ENCODE data around the gene BAZ2A. TPM values are rescaled to one million over a fixed set of nuclear protein-coding genes. Genes with fewer than 3 reads are reported as not detected.
"Not testable (repeated sequence)": the region's sequence is repeated elsewhere in the genome, so short reads cannot be mapped to it uniquely, and the experiment has no call there.

BAZ2A gene
- total and polyA plus RNA-seq, 10 donors = 8.8 to 238 (median 158) TPM

DNA sequence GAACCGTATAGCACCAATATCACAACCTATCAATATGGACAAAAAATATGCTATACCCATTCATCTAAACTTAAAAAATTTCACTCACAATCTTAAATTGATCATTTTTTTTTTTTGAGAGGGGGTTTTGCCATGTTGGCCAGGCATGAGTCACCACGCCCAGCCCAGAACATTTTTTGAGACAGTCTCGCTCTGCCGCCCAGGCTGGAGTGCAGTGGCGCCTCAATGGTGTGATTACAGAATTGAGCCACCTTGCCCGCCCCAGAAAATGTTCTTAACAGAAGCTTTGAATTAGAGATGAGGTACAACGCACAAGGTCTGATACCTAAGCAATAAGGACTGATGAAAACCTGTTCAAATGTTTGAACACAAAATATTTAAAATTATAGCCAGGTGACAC is 31.4 kb upstream of the BAZ2A start:
- Histone ChIP-seq H3K9me3 (no peaks in the 10 kb centered on the region), H3K27ac (no peak overlapping the region), H3K4me1 (no peaks in the 10 kb centered on the region), H3K27me3 (replicated peaks in 1 of 7) (no peaks in the 10 kb centered on the region), H3K4me3 (no peak overlapping the region), H3K36me3 (peaks cover 2 to 50% (median 40%) of the 10 kb centered on the region in 6 donors)
- 80 to 95% (median 89%) methylated on average over 7 of the region's 7 CpGs for WGBS, 5 donors
- DNase-seq = no peak
- intact Hi-C loops (cut with DNase I; ENCODE audit: low total_unique reads) = no loop called here
- no peak for TF ChIP-seq POLR2AphosphoS5 (IDR thresholded peaks at IDR 0.05)
- TF ChIP-seq POLR2A (IDR thresholded peaks at IDR 0.05) = no peak
- TF ChIP-seq, protein P1, sequence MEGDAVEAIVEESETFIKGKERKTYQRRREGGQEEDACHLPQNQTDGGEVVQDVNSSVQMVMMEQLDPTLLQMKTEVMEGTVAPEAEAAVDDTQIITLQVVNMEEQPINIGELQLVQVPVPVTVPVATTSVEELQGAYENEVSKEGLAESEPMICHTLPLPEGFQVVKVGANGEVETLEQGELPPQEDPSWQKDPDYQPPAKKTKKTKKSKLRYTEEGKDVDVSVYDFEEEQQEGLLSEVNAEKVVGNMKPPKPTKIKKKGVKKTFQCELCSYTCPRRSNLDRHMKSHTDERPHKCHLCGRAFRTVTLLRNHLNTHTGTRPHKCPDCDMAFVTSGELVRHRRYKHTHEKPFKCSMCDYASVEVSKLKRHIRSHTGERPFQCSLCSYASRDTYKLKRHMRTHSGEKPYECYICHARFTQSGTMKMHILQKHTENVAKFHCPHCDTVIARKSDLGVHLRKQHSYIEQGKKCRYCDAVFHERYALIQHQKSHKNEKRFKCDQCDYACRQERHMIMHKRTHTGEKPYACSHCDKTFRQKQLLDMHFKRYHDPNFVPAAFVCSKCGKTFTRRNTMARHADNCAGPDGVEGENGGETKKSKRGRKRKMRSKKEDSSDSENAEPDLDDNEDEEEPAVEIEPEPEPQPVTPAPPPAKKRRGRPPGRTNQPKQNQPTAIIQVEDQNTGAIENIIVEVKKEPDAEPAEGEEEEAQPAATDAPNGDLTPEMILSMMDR (IDR thresholded peaks at IDR 0.05 in 8 of 11, conservative IDR thresholded peaks at IDR 0.05 in 3 of 11) = no peak

- WGBS, 5 donors = 67 to 85% (median 73%) methylated on average over 1 of the region's 1 CpG
- Histone ChIP-seq H3K27ac (no peak overlapping the region), H3K9me3 (peaks cover 0 to 19% (median 13%) of the 10 kb centered on the region in 8 donors), H3K27me3 (replicated peaks in 1 of 7) (no peaks in the 10 kb centered on the region), H3K4me3 (no peak overlapping the region), H3K4me1 (no peaks in the 10 kb centered on the region), H3K36me3 (peaks cover 0 to 23% (median 13%) of the 10 kb centered on the region in 6 donors)
- no peak for DNase-seq
- TF ChIP-seq, protein P1 (IDR thresholded peaks at IDR 0.05 in 8 of 11, conservative IDR thresholded peaks at IDR 0.05 in 3 of 11) = no peak
- intact Hi-C loops (cut with DNase I; ENCODE audit: low total_unique reads) = no loop called here
Measured at GRCh38 chr12:56658921-56659320, 28.8 kb upstream of the BAZ2A start.

GRCh38 chr12:56657416-56658379 is 27.6 kb upstream of the BAZ2A start:
- peaks cover 0 to 31% (median 25%) of the 10 kb centered on the region in 8 donors for H3K9me3 ChIP-seq
- TF ChIP-seq, protein P1 (IDR thresholded peaks at IDR 0.05 in 8 of 11, conservative IDR thresholded peaks at IDR 0.05 in 3 of 11) = no peak
- TF ChIP-seq POLR2AphosphoS5 (IDR thresholded peaks at IDR 0.05) = no peak
- TF ChIP-seq POLR2A (IDR thresholded peaks at IDR 0.05) = no peak
- H3K36me3 ChIP-seq = peaks cover 0 to 11% (median 3%) of the 10 kb centered on the region in 6 donors
- DNase-seq = no peak
- intact Hi-C loops (cut with DNase I; ENCODE audit: low total_unique reads) = no loop called here
- H3K4me3 ChIP-seq = no peak overlapping the region
- H3K4me1 ChIP-seq = no peaks in the 10 kb centered on the region
- H3K27ac ChIP-seq = no peak overlapping the region
- H3K27me3 ChIP-seq (replicated peaks in 1 of 7) = no peaks in the 10 kb centered on the region
- WGBS, 5 donors = 74 to 88% (median 83%) methylated on average over 7 of the region's 7 CpGs

- WGBS, 5 donors = 86 to 93% (median 92%) methylated on average over 5 of the region's 5 CpGs
- H3K4me3 ChIP-seq; intact Hi-C loops (cut with DNase I; ENCODE audit: low total_unique reads); H3K27ac ChIP-seq; DNase-seq; H3K36me3 ChIP-seq; H3K4me1 ChIP-seq; H3K27me3 ChIP-seq (replicated peaks in 1 of 7): not testable (repeated sequence)
- peaks cover 0 to 33% (median 27%) of the 10 kb centered on the region in 8 donors for H3K9me3 ChIP-seq
Measured at GRCh38 chr12:56653781-56654180, 23.7 kb upstream of the BAZ2A start.

- H3K4me3 ChIP-seq; H3K9me3 ChIP-seq; H3K27me3 ChIP-seq (replicated peaks in 1 of 7); H3K27ac ChIP-seq; DNase-seq: not testable (repeated sequence)
- WGBS, 5 donors = 81 to 97% (median 94%) methylated on average over 9 of the region's 9 CpGs
- intact Hi-C loops (cut with DNase I; ENCODE audit: low total_unique reads) = loop anchor here (5.0 kb wide), 1 partner anchor 34 kb away; no protein-coding TSS in a partner anchor
- H3K36me3 ChIP-seq = peaks cover 0 to 26% (median 16%) of the 10 kb centered on the region in 6 donors
- H3K4me1 ChIP-seq = peaks cover 23 to 32% (median 30%) of the 10 kb centered on the region in 6 donors
Measured at GRCh38 chr12:56648023-56648422, 17.9 kb upstream of the BAZ2A start.

All from spleen (tissue), 11 donors.